Fibroblast of lung (primary cell): ENCODE results near the gene FBN3.

Experiments
- CTCF ChIP-seq, 2 donors: IDR thresholded peaks in 1 of 2; conservative IDR thresholded peaks in 1 of 2; 1 replicate in 1 of 2; 2 replicates in 1 of 2; pipeline ENCODE4 v1.5.1; 2011 to 2012; ENCODE audit warnings: low read length in 2 of 2, control low read depth in 1 of 2, inconsistent platforms in 1 of 2, low read depth in 1 of 2, mild to moderate bottlenecking in 1 of 2
- EZH2 ChIP-seq: IDR thresholded peaks from 2 replicates; pipeline ENCODE4 v1.5.1; 2012; ENCODE audit warnings: low read length, control low read depth, mild to moderate bottlenecking; ENCODE audit errors: missing control alignments

- TF ChIP-seq CTCF (conservative IDR thresholded peaks at IDR 0.05 in 1 of 2, IDR thresholded peaks at IDR 0.05 in 1 of 2; ENCODE audit: low read depth in 1 of 2, low read length in 2 of 2) (no peak), EZH2 (no peak)
These were observed 59.5 kb downstream of the FBN3 start for GRCh38 chr19:8089664-8090601.
